B cell (primary cell): ENCODE measurements around the gene TXNDC15. TPM values are rescaled to one million over a fixed set of nuclear protein-coding genes. Genes with fewer than 3 reads are reported as not detected.

Experiments used
- ATAC-seq: fragments of 200-7000 bp; cut with Tn5 transposase; one replicate; pipeline ENCODE4 v1.10.0; 2021; ENCODE audit warnings: low read depth, mild to moderate bottlenecking, moderate number of reproducible peaks, moderate library complexity
- CTCF ChIA-PET: fragments of 350-600 bp; sonication (Branson Sonifier 250); formaldehyde crosslinking; loops from one replicate; lab custom pipeline; 2021; ENCODE audit warnings: antibody characterized with exemption, inconsistent platforms; lab: Charles Lee
- POLR2A ChIA-PET: fragments of 350-600 bp; sonication (Branson Sonifier 250); formaldehyde crosslinking; loops from one replicate; lab custom pipeline; 2021; ENCODE audit warnings: antibody characterized with exemption; lab: Charles Lee
- DNase-seq: peaks from one replicate; pipeline ENCODE4 v3.0.0; 2013
- H2AFZ ChIP-seq: 2 replicates; pipeline ENCODE4 v1.6.1; 2012; ENCODE audit warnings: mild to moderate bottlenecking, low read depth, low read length; ENCODE audit not compliant: insufficient read depth, poor library complexity, severe bottlenecking
- H3K27ac ChIP-seq, 2 donors: 1 replicate in 1 of 2; 2 replicates in 1 of 2; pipeline ENCODE4 v1.5.1; 2012 to 2013; ENCODE audit warnings: low read length in 2 of 2, mild to moderate bottlenecking in 2 of 2, moderate library complexity in 1 of 2
- H3K27me3 ChIP-seq, 4 experiments: fragments of 200-600 bp in 1 of 4; sonication (generic) in 1 of 4; replicated peaks in 1 of 4; 1 replicate in 2 of 4; 2 replicates in 2 of 4; pipeline versions ENCODE4 v1.6.1 to v1.7.0; 2013 to 2016; ENCODE audit warnings: low read length in 3 of 4, mild to moderate bottlenecking in 2 of 4, mixed read lengths in 1 of 4, moderate library complexity in 1 of 4; ENCODE audit not compliant: insufficient read depth in 4 of 4, control insufficient read depth in 3 of 4; ENCODE audit errors: control extremely low read depth in 1 of 4
- H3K36me3 ChIP-seq, 2 experiments: replicated peaks in 1 of 2; 1 replicate in 1 of 2; 2 replicates in 1 of 2; pipeline versions ENCODE4 v1.6.1 to v1.7.1; 2013; ENCODE audit warnings: low read length in 1 of 2; ENCODE audit not compliant: insufficient read depth in 2 of 2, control insufficient read depth in 1 of 2; ENCODE audit errors: control extremely low read depth in 1 of 2, extremely low read depth in 1 of 2
- H3K4me1 ChIP-seq, 2 donors: fragments of 200-600 bp in 1 of 2; sonication (generic) in 1 of 2; 1 replicate in 1 of 2; 2 replicates in 1 of 2; pipeline versions ENCODE4 v1.5.1 to v1.6.1; 2013 to 2017; ENCODE audit warnings: low read length in 2 of 2; ENCODE audit not compliant: control insufficient read depth in 2 of 2, insufficient read depth in 2 of 2
- H3K4me2 ChIP-seq: replicated peaks from 2 replicates; pipeline ENCODE3; 2012; ENCODE audit warnings: mild to moderate bottlenecking, low read depth, low read length; ENCODE audit not compliant: poor library complexity, severe bottlenecking
- H3K4me3 ChIP-seq, 5 experiments: fragments of 200-600 bp in 1 of 5; sonication (generic) in 1 of 5; 1 replicate in 3 of 5; 2 replicates in 2 of 5; pipeline versions ENCODE4 v1.5.1 to v1.7.0; 2011 to 2016; ENCODE audit warnings: low read length in 4 of 5, mild to moderate bottlenecking in 4 of 5, low read depth in 2 of 5, control low read depth in 1 of 5, moderate library complexity in 1 of 5; ENCODE audit not compliant: insufficient read depth in 1 of 5; ENCODE audit errors: control extremely low read depth in 1 of 5, extremely low read depth in 1 of 5
- H3K79me2 ChIP-seq: fragments of 200-600 bp; sonication (generic); one replicate; pipeline ENCODE4 v1.6.0; 2016; ENCODE audit warnings: low read length; ENCODE audit not compliant: control insufficient read depth, insufficient read depth
- H3K9ac ChIP-seq: fragments of 200-600 bp; sonication (generic); 2 replicates; pipeline ENCODE4 v1.6.1; 2017; ENCODE audit warnings: mild to moderate bottlenecking, low read length, moderate library complexity
- H3K9me3 ChIP-seq, 3 donors: one replicate each; pipeline versions ENCODE4 v1.6.1 to v1.7.1; 2013; ENCODE audit warnings: low read length in 2 of 3; ENCODE audit not compliant: control insufficient read depth in 2 of 3, insufficient read depth in 1 of 3; ENCODE audit errors: control extremely low read depth in 1 of 3
- H4K20me1 ChIP-seq: 2 replicates; pipeline ENCODE4 v1.6.0; 2012; ENCODE audit warnings: mild to moderate bottlenecking, low read length; ENCODE audit not compliant: insufficient read depth, control insufficient read depth, poor library complexity, severe bottlenecking
- H3K27ac Mint-ChIP-seq: one replicate; pipeline ENCODE4 v1.8.0; 2021; ENCODE audit warnings: mixed read lengths
- H3K27me3 Mint-ChIP-seq: one replicate; pipeline ENCODE4 v1.8.0; 2021; ENCODE audit warnings: mixed read lengths
- H3K4me1 Mint-ChIP-seq: one replicate; pipeline ENCODE4 v1.8.0; 2021; ENCODE audit warnings: mixed read lengths
- H3K4me3 Mint-ChIP-seq: one replicate; pipeline ENCODE4 v1.8.0; 2021; ENCODE audit warnings: mixed read lengths
- H3K9me3 Mint-ChIP-seq: one replicate; pipeline ENCODE4 v1.8.0; 2022; ENCODE audit warnings: mixed read lengths; ENCODE audit not compliant: insufficient read depth
- EZH2 ChIP-seq: IDR thresholded peaks from 2 replicates; pipeline ENCODE4 v1.6.1; 2012; ENCODE audit warnings: borderline replicate concordance, low read depth, mild to moderate bottlenecking, moderate library complexity, low read length; ENCODE audit not compliant: insufficient read depth, poor library complexity, severe bottlenecking
- WGBS: methylation state at CpG from one replicate; pipeline ENCODE4 v1.1.5; 2013; ENCODE audit warnings: missing lambda C conversion rate; ENCODE audit not compliant: insufficient coverage; 5-methylcytosine and 5-hydroxymethylcytosine counted together
- intact Hi-C: fragments of 100-400 bp; cut with micrococcal nuclease; formaldehyde crosslinking; loops from one replicate; pipeline ENCODE4 v1.10.0; 2022
- polyA plus RNA-seq: library from polyadenylated mRNA; depleted of rRNA; stranded (reverse); fragments of >200 nt; gene quantifications from 2 replicates; pipeline ENCODE4 v1.2.3, GENCODE V29; 2012
- total RNA-seq, 2 donors: library from RNA; stranded (reverse); fragments of 120-200 nt in 1 of 2; gene quantifications; 1 replicate in 1 of 2; 2 replicates in 1 of 2; pipeline versions ENCODE4 v1.2.3 to v1.2.4, GENCODE V29; 2013 to 2022
- TF ChIP-seq, protein P1 (sequence below): fragments of 200-600 bp; IDR thresholded peaks from one replicate; pipeline ENCODE4 v1.8.0; 2022; ENCODE audit warnings: antibody characterized with exemption, mild to moderate bottlenecking

Gene TXNDC15
- total and polyA plus RNA-seq, 2 donors (not counting 1 experiment from before 2014, with no cell fraction given) = 18.5 to 50.4 TPM

DNA sequence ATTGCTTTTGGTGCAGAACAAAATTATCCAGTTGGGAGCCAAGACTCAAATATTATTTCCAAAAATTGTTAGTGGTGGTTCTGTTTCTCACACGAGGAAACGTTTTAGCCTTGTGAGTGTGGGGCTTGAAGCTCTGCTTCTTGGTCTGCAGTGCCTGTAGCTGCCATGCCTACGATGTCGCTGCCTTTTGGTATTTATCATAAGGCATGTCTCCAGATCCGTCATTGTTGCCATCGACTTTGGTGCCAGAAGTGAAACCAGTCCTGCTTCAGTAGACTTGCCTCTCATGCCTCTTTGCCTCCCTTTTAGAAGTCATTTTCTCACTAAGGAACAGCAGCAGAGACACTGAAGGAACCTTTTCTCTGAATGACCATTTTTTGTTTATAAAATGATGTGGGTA, 63.9 kb downstream of the TXNDC15 start:
- Mint-ChIP-seq H3K9me3 (no peaks in the 10 kb centered on the region), H3K27ac (no peak overlapping the region), H3K4me3 (no peak overlapping the region), H3K4me1 (no peaks in the 10 kb centered on the region), H3K27me3 (no peaks in the 10 kb centered on the region)
- ATAC-seq (no peak), DNase-seq (no peak)
- Histone ChIP-seq H3K27me3 (no peaks in the 10 kb centered on the region), H3K9ac (no peak overlapping the region), H3K79me2 (no peaks in the 10 kb centered on the region), H3K4me1 (no peaks in the 10 kb centered on the region), H3K4me3 (no peak overlapping the region), H4K20me1 (no peaks in the 10 kb centered on the region), H2AFZ (no peak overlapping the region), H3K36me3 (peaks cover 0 to 18% of the 10 kb centered on the region in 2 experiments), H3K27ac (no peak overlapping the region), H3K4me2 (no peak overlapping the region), H3K9me3 (no peaks in the 10 kb centered on the region)
- POLR2A ChIA-PET = no interaction called here
- 98% methylated on average over 4 of the region's 6 CpGs for WGBS
- CTCF ChIA-PET = no interaction called here
- TF ChIP-seq, protein P1, sequence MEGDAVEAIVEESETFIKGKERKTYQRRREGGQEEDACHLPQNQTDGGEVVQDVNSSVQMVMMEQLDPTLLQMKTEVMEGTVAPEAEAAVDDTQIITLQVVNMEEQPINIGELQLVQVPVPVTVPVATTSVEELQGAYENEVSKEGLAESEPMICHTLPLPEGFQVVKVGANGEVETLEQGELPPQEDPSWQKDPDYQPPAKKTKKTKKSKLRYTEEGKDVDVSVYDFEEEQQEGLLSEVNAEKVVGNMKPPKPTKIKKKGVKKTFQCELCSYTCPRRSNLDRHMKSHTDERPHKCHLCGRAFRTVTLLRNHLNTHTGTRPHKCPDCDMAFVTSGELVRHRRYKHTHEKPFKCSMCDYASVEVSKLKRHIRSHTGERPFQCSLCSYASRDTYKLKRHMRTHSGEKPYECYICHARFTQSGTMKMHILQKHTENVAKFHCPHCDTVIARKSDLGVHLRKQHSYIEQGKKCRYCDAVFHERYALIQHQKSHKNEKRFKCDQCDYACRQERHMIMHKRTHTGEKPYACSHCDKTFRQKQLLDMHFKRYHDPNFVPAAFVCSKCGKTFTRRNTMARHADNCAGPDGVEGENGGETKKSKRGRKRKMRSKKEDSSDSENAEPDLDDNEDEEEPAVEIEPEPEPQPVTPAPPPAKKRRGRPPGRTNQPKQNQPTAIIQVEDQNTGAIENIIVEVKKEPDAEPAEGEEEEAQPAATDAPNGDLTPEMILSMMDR = no peak
- TF ChIP-seq EZH2 = no peak
- intact Hi-C loops = no loop called here

DNA sequence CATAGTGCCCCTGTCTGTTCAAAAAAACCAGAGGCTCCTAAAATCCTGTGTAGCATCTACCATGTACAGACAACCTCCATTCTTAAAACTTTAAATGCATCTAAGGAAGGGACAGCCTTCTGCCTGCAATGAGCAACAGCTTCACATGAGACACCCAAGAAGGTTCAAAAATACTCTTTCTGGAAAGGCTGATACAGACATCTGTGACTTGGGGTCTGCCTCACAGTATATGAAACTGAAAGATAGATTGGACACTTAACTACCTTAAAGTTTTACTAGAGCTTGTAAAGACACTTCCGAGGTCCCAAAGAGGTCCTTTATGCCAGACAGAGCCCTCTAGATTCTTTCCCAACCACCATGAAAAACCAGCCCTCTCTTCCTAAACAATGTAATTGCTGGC, 65.3 kb downstream of the TXNDC15 start:
- H3K4me1 ChIP-seq = no peaks in the 10 kb centered on the region
- POLR2A ChIA-PET = no interaction called here
- intact Hi-C loops = no loop called here
- DNase-seq (no peak), ATAC-seq (no peak)
- no peak overlapping the region for H3K4me2 ChIP-seq
- peaks cover 0 to 18% of the 10 kb centered on the region in 2 experiments for H3K36me3 ChIP-seq
- no peaks in the 10 kb centered on the region for H3K9me3 Mint-ChIP-seq
- H4K20me1 ChIP-seq = no peaks in the 10 kb centered on the region
- H3K27me3 Mint-ChIP-seq = no peaks in the 10 kb centered on the region
- WGBS = 100% methylated on average over 1 of the region's 1 CpG
- H3K4me1 Mint-ChIP-seq = no peaks in the 10 kb centered on the region
- no peaks in the 10 kb centered on the region for H3K27me3 ChIP-seq
- no peak overlapping the region for H3K4me3 ChIP-seq
- TF ChIP-seq, protein P1 = no peak
- TF ChIP-seq EZH2 = no peak
- no peaks in the 10 kb centered on the region for H3K9me3 ChIP-seq
- H3K27ac Mint-ChIP-seq = no peak overlapping the region
- no peak overlapping the region for H3K9ac ChIP-seq
- H3K4me3 Mint-ChIP-seq = no peak overlapping the region
- CTCF ChIA-PET = no interaction called here
- H3K27ac ChIP-seq = no peak overlapping the region
- no peaks in the 10 kb centered on the region for H3K79me2 ChIP-seq
- H2AFZ ChIP-seq = no peak overlapping the region
